Rectal smooth muscle tissue (tissue), 1 donor: Measurements from ENCODE around the gene STARD9.

ENCODE experiments used
- H3K27ac ChIP-seq: one replicate; pipeline ENCODE4 v1.7.0; 2013; ENCODE audit warnings: low read depth, low read length, inconsistent platforms
- H3K27me3 ChIP-seq: one replicate; pipeline ENCODE4 v1.7.0; 2013; ENCODE audit warnings: low read length; ENCODE audit not compliant: control insufficient read depth, insufficient read depth
- H3K36me3 ChIP-seq: one replicate; pipeline ENCODE4 v1.7.0; 2013; ENCODE audit warnings: low read length; ENCODE audit not compliant: control insufficient read depth, insufficient read depth
- H3K4me1 ChIP-seq: one replicate; pipeline ENCODE4 v1.7.0; 2013; ENCODE audit warnings: low read length; ENCODE audit not compliant: control insufficient read depth, insufficient read depth
- H3K4me3 ChIP-seq: one replicate; pipeline ENCODE4 v1.7.0; 2013; ENCODE audit warnings: low read length
- H3K9ac ChIP-seq: one replicate; pipeline ENCODE4 v1.7.0; 2013; ENCODE audit warnings: low read length

STARD9 gene

DNA sequence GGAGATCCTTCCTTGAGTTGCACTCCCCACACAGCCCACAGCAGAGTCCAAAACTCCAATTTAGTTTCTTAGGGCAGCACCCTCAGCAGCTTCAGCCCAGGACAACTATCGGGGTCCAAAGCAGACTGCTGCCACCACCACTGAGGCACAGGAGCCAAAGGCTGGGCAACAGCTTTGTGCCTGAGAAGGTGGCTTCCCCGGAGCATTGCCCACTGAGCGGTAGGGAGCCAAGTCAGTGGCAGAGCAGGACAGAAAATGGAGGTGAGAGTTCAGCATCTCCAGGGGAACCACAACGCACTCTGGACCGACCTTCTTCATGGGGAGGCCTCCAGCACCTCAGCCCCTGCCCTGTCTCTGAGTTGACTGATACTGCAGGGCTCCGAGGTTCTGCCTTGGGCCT is 118.1 kb downstream of the STARD9 start:
- H3K4me3 ChIP-seq: no peak overlapping the region
- H3K9ac ChIP-seq: no peak overlapping the region
- H3K36me3 ChIP-seq: peaks cover 9% of the 10 kb centered on the region
- H3K27ac ChIP-seq: no peak overlapping the region
- no peaks in the 10 kb centered on the region for H3K27me3 ChIP-seq
- H3K4me1 ChIP-seq: no peaks in the 10 kb centered on the region

DNA sequence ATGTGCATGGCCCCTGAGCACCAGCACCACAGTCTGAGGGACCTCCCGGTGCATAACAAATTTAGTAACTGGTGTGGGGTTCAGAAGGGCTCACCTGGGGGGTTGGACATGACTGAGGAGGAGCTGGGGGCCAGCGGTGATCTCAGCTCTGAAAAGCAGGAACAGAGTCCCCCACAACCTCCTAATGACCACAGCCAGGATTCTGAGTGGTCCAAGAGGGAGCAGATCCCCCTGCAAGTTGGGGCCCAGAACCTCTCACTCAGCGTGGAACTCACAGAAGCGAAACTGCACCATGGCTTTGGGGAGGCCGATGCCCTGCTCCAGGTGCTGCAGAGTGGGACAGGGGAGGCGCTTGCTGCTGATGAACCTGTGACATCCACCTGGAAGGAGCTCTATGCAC is 118.5 kb downstream of the STARD9 start:
- Histone ChIP-seq H3K36me3 (peaks cover 7% of the 10 kb centered on the region), H3K27me3 (no peaks in the 10 kb centered on the region), H3K27ac (no peak overlapping the region), H3K4me3 (no peak overlapping the region), H3K4me1 (no peaks in the 10 kb centered on the region), H3K9ac (no peak overlapping the region)

DNA sequence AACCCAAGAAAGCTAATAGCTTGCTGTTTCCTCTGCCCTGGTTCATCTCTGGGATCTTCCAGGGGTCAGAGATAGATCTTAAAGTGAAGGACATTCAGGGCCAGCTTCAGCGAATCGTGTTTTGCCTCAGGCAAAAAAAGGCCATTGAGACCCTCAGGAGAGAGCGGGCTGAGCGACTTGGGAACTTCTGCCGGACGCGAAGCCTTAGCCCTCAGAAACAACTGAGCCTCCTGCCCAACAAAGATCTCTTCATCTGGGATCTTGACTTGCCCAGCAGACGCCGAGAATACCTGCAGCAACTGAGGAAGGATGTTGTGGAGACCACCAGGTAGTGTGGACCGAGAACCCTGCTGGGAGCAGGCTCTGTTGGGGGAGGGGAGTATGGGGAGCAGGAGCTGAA is 119.0 kb downstream of the STARD9 start:
- Histone ChIP-seq H3K36me3 (peaks cover 6% of the 10 kb centered on the region), H3K27ac (no peak overlapping the region), H3K27me3 (no peaks in the 10 kb centered on the region), H3K4me3 (no peak overlapping the region), H3K4me1 (no peaks in the 10 kb centered on the region), H3K9ac (no peak overlapping the region)

DNA sequence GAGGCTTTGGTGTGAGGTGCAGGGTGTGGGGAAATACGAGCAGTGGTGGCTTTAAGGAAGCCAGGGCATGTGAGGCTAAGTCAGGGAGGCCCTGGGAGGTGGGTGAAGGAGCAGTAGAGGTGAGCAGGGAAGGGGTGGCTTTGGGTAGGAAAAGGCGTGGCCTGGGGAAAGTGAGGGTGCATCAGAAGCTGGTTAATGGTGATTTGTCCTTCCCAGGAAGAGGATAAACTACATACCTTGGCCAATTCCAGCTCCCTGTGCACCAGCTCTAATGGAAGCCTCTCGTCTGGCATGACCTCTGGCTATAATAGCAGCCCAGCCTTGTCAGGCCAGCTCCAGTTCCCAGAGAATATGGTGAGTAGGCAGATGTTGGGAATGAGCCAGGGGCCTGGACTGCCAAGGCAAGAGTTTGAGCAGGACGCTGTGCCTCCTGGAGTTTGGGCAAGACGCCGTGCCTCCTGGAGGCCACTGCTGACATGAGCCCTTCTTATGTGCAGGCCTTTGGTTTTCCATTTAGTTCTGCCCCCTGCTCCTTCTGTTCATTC is 120.2 kb downstream of the STARD9 start:
- H3K4me3 ChIP-seq: no peak overlapping the region
- no peaks in the 10 kb centered on the region for H3K4me1 ChIP-seq
- no peak overlapping the region for H3K9ac ChIP-seq
- peaks cover 4% of the 10 kb centered on the region for H3K36me3 ChIP-seq
- no peaks in the 10 kb centered on the region for H3K27me3 ChIP-seq
- no peak overlapping the region for H3K27ac ChIP-seq

DNA sequence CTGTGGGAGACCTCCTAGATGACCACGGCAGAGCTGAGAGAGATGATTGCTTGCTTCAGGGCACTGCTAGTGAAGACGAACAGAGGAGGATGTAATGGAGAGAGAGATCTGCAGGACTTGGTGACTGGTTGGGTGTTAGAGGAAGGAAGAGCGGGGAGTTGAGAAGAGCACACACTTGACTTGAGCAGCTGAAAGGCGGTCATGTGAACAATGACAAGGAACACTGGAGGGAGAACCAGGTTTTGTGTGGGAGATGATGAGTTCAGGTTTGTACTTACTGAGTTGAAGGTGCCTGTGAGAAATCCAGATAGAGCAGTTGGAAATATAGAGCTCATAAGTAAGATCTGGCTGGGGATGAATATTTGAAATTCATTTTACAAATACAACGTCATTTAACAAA is 121.2 kb downstream of the STARD9 start:
- H3K36me3 ChIP-seq: peaks cover 4% of the 10 kb centered on the region
- no peaks in the 10 kb centered on the region for H3K4me1 ChIP-seq
- no peaks in the 10 kb centered on the region for H3K27me3 ChIP-seq
- no peak overlapping the region for H3K27ac ChIP-seq
- no peak overlapping the region for H3K4me3 ChIP-seq
- H3K9ac ChIP-seq: no peak overlapping the region

DNA sequence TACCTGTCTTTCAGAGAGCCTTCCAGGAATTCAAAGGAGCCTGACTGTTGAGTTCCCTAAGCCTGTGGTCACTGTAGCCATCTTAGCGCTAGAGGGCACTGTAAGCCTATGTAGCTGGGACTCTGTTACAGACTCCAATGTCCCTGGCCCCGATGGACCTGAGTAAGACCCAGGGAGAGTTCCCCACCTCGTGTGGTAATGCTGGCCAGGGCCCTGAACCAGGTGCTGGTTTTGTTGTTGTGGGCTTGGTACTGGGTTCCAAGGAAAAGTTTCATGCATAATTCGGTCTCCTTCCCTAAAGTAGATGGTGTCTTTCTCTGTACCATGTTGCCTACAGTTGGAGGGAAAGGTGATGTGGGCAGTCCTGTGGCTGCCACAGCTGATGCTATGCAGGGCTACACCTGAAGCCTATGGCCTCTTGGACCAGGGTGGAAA is 129.1 kb downstream of the STARD9 start:
- H3K36me3 ChIP-seq: no peaks in the 10 kb centered on the region
- H3K4me3 ChIP-seq: no peak overlapping the region
- no peak overlapping the region for H3K27ac ChIP-seq
- no peaks in the 10 kb centered on the region for H3K4me1 ChIP-seq
- H3K9ac ChIP-seq: peak overlapping the region; percentile 32
- no peaks in the 10 kb centered on the region for H3K27me3 ChIP-seq

DNA sequence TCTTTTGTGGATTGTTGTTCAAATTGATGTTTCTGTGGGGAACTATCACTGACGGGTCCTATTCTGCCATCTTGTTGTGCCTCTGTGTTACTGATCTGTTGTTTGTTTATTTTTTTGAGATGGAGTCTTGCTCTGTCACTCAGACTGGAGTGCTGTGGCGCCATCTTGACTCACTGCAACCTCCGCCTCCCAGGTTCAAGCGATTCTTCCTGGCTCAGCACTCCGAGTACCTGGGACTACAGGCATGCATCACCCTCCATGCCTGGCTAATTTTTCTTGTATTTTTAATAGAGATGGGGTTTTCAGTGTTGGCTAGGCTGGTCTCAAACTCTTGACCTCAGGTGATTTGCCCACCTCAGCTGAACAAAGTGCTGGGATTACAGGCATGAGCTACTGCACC is 129.9 kb downstream of the STARD9 start:
- H3K36me3 ChIP-seq: no peaks in the 10 kb centered on the region
- no peak overlapping the region for H3K9ac ChIP-seq
- H3K4me3 ChIP-seq: no peak overlapping the region

DNA sequence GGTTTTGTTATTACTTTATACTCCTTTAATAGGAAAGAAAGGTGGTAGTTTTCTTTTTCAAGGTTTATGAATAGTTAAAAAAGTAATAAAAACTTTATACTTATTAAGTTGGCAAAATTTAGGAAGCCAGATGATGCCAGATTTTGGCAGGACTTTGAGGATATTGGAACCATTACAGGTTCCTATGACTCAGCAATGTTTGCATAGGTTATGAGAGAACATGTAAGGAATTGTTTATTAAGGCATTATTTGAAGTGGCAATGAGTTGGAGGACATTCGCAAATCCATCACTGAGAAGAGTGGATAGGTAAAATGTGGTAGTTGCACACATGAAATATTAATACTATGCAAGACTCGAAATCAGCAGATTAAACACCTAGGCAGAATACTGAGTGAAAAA is 131.7 kb downstream of the STARD9 start:
- Histone ChIP-seq H3K27me3 (no peaks in the 10 kb centered on the region), H3K27ac (no peak overlapping the region)

More for the DNA sequence above, 129.9 kb downstream of the STARD9 start:
- Histone ChIP-seq H3K27ac (no peak overlapping the region), H3K4me1 (no peaks in the 10 kb centered on the region), H3K27me3 (no peaks in the 10 kb centered on the region)

DNA sequence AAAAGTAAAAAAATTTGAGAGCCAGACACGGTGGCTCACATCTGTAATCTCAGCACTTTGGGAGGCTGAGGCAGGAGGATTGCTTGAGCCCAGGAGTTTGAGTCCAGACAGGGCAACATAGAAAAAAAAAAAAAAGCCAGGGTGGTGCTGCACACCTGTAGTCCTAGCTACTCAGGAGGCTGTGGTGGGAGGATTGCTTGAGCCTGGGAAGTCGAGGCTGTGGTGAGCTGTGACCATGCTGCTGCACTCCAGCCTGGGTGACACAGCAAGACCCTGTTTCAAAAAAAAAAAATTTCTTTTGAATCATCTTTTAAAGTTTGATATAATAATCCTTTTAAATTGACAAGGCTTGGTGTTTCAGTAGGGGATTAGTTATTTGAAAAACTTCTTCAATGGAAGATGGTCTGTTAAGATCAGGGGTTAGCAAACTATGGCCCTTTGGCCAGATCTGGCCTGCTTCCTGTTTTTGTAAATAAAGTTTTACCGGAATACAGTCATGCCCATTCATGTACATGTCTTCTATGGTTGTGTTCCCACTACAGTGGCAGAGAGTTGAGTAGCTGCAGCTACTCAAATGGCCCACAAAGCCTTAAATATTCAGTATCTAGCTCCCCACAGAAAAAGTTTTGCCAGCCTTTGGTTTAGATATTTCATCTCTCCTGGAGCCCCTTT is 132.6 kb downstream of the STARD9 start:
- Histone ChIP-seq H3K27me3 (no peaks in the 10 kb centered on the region), H3K27ac (no peak overlapping the region), H3K36me3 (no peaks in the 10 kb centered on the region), H3K4me1 (no peaks in the 10 kb centered on the region), H3K4me3 (no peak overlapping the region), H3K9ac (no peak overlapping the region)

More for the DNA sequence above, 131.7 kb downstream of the STARD9 start:
- no peaks in the 10 kb centered on the region for H3K36me3 ChIP-seq
- H3K4me1 ChIP-seq: no peaks in the 10 kb centered on the region
- H3K4me3 ChIP-seq: no peak overlapping the region
- no peak overlapping the region for H3K9ac ChIP-seq

DNA sequence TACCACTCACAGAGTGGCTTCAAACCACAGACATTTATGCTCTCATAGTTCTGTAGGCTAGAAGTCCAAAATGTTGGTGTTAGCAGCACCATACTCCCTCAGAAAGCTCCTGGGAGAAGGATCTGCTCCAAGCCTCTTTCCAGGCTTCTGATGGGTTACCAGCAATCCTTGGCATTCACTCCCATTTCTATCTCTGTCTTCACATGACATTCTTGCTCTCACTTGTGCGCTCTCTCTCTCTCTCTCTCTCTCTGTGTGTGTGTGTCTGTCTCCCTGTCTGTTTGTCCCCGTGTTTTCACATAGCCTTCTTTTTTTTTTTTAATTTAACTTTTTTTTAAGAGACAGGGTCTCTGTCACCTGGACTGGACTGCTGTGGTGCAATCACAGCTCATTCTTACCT is 135.3 kb downstream of the STARD9 start:
- no peaks in the 10 kb centered on the region for H3K36me3 ChIP-seq
- H3K9ac ChIP-seq: no peak overlapping the region
- H3K27ac ChIP-seq: no peak overlapping the region
- H3K27me3 ChIP-seq: no peaks in the 10 kb centered on the region
- H3K4me3 ChIP-seq: no peak overlapping the region
- no peaks in the 10 kb centered on the region for H3K4me1 ChIP-seq

DNA sequence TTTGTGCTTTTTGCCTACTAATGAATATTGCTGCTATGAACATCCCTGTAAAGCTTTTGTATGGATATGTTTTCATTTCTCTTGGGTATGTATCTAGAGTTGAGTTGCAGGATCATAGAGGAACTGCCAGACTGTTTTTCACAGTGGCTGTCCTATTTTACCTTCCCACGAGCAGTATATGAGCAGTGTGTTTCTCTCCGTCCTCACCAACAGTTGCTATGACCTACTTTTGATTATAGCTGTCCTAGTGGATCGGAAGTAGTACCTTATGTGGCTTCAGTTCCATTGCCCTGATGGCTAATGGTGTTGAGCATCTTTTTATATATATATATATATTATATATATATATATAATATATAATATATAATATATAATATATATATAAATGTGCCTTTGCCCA is 136.3 kb downstream of the STARD9 start:
- no peaks in the 10 kb centered on the region for H3K27me3 ChIP-seq
- H3K36me3 ChIP-seq: no peaks in the 10 kb centered on the region
- no peaks in the 10 kb centered on the region for H3K4me1 ChIP-seq
- H3K4me3 ChIP-seq: no peak overlapping the region
- H3K27ac ChIP-seq: no peak overlapping the region
- H3K9ac ChIP-seq: no peak overlapping the region

DNA sequence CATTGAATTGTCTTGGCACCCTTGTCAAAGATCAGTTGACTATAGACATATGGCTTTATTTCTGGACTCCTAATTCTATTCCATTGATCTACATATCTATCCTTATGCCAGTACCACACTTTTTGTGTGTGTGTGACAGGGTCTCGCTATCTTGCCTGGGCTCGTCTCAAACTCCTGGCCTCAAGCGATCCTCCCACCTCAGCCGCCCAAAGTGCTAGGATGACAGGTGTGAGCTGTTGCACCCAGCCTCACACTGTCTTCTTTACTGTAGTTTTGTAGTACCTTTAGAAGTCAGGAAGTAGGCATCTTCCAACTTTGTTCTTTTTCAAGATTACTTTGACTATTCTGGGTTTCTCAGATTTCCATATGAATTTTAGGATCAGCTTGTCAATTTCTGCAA is 137.2 kb downstream of the STARD9 start:
- Histone ChIP-seq H3K4me3 (no peak overlapping the region), H3K9ac (no peak overlapping the region), H3K27me3 (no peaks in the 10 kb centered on the region), H3K4me1 (no peaks in the 10 kb centered on the region), H3K27ac (no peak overlapping the region), H3K36me3 (no peaks in the 10 kb centered on the region)

DNA sequence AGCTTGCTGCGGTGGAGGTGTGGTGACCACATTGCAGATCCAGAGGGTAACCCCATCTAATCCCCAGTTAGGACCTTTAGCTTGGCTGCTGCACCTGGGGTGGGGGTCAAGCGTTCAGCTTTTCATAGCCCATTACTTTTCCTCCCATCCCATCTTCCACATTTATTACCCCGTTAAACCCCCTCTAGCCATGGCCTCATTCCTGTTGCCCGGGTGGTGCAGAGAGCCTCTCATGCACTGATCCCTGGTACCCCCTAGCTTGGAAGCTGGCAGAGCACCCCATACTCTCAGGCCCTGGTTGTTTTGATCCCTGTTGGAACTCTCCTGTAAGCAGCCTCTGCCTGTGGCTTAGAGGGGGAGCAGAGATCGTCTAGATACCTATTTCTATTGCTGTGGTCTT is 140.7 kb downstream of the STARD9 start:
- Histone ChIP-seq H3K27me3 (no peaks in the 10 kb centered on the region), H3K4me3 (no peak overlapping the region), H3K9ac (no peak overlapping the region), H3K4me1 (no peaks in the 10 kb centered on the region), H3K36me3 (peaks cover 17% of the 10 kb centered on the region), H3K27ac (no peak overlapping the region)
